ENCODE data around the gene SMCO2.

Gene SMCO2

DNA sequence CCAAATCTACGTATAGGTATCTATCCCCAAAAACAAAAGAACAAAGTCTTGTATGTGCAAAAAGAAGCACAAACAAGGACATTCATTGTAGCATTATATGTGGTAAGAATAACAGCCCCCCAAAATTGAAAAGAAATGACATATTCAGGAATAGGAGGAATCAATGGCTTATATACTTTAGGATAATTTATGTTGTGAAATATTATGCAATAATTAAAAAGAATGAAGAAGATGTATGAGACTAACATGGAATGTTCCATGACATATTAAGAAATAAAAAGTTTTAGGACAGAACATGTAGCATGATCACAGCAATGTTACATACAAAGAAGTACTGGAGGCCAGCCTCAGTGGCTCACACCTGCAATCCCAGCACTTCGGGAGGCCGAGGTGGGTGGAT, 9.1 kb downstream of the SMCO2 start:
- no peak for DNase-seq (ENCODE audit: low spot score)

DNA sequence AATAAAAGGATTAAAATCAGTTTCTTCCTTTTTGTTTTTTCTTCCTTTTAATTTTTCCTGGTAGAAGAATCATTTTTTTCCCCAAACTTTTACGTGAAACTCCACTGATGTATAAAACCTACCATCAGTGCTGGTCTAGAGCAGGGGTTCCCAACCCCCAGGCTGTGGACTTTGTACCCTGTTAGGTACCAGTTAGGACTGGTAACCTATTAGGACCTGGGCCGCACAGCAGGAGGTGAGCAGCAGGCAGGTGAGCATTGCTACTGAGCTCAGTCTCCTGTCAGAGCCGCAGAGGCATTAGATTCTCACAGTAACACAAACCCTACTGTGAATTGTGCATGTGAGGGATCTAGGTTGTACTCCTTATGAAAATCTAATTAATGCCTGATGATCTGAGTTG, 10.1 kb downstream of the SMCO2 start:
- DNase-seq (ENCODE audit: low spot score): no peak

DNA sequence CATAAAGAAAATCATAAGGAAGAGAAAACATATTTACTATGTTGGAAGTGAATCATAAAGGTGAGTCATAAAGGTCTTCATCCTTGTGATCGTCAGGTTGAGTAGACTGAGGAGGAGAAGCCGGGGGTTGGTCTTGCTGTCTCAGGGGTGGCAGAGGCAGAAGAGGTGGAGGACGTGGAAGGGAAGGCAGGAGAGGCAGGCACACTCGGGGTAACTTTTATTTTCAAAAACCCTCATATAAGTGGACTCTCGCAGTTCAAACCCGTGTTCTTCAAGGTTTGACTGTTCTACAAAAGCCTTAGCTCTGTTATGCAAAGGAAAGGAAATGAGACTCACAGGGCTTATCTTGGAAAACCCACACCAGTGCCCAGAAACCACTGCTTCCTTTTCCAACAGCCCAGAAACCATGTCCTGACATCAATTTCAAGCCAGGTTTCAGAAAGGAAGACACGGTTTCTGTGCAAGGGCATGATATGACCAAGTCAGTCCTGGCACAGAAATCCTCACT, 14.0 kb downstream of the SMCO2 start:
- no peak for DNase-seq (ENCODE audit: low spot score)

DNA sequence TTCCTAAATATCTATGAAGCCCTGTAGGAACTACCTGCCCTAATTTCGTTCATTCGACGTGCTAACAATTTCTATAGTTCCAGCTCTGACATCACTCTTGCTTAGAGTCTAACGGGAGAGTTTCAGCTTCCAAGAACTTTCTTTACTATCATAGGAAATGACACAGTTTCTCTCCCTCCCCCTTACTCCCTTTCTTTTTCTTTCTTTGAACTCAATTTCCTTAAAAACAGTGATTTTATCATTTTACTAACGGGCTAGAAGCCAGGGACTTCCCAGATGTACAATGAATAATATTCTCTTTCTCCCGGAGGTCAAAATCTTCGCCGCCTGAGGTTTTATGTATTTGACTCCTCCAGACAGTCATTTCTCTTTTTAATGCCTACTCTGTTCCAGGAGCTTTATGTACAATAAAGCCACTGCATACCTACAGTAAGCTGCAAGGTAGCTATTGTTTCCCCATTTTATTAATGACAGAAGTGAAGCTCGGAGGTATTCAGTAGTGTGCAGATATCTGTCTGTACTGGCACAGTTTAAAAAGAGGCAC, 15.7 kb downstream of the SMCO2 start:
- no peak for DNase-seq (ENCODE audit: low spot score)

DNA sequence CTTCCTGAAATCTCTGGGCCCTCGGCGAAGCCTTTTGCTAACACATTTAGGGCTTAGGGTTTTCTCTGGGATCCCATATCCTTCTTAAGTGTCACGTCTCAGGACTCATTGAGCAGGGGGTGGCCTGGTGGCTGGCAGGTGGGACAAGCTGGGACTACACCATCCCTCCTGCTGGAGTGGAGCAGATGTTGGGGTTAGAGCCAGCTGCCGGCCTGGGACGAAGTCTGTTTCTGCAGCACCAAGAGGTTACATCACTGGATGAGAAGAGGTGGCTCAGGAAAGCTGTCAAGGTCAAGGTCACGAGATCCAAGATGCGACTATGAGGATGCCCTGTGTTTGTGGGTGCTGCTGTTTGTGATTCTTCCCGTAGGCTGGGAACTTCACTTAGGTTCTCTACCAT, 16.3 kb downstream of the SMCO2 start:
- no peak for DNase-seq (ENCODE audit: low spot score)

DNA sequence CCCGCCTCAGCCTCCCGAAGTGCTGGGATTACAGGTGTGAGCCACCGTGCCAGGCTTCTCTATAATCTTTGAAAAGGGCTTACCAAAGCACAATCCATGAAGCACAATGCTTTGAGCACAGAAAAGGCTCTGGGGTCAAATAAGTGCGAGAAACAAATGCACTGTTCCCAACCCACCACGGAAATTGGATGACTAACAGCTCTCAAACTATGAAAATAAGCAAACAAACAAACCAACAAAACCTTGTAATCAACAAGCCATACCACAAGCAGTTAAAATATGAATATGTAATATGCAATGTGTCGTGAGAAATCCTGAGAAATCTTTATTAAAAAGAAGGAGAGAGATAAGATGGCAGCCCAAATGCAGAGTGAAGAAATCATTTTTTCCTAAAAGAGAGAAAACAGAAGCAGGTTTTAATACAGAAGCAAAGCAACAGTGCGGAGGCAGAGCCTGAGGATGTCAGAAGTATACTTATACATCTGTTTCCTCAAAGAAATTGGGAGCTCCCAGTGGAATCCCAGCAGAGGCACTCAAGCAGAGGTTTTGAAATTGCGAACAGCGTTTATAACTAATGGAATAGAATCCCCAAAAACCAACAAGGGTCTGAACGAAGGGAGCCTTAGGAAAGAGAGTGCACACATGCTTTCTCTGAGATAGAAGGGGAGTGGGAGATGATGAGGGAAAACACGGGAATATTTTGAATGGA, 17.1 kb downstream of the SMCO2 start:
- DNase-seq (ENCODE audit: low spot score): no peak

DNA sequence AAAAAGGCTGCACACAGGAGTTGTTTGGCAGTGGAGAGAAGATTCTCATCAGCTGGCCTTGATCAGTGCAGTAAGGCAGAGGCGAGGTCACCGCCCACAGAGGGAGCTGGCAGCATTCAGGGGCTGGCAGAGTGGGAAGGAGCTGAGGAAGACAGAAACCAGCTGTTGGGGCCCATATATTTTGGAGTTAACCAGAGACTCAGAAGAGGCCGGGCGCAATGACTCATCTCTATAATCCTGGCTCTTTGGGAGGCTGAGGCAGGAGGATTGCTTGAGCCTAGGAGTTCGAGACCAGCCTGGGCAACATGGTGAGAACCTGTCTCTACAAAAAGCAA, 17.7 kb downstream of the SMCO2 start:
- no peak for DNase-seq (ENCODE audit: low spot score)

DNA sequence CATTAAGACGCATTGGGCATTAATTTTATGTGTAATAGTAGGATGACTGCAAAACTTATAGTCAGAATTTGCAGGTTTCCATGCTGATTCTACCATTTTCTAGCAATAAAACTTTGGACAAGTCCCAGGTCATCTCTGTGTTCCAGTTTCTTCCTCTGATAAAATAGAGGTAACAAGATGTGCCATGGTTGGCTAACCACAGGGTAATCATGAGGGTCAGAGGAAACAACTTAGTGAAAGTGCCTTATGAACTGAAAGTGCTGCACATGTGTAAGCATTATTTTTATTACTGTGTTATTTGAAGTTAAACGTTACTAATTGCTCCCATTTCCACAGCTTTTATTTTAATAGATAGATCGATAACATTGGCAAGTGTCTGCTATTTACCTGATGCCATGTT, 21.1 kb downstream of the SMCO2 start:
- DNase-seq (ENCODE audit: low spot score): no peak

DNA sequence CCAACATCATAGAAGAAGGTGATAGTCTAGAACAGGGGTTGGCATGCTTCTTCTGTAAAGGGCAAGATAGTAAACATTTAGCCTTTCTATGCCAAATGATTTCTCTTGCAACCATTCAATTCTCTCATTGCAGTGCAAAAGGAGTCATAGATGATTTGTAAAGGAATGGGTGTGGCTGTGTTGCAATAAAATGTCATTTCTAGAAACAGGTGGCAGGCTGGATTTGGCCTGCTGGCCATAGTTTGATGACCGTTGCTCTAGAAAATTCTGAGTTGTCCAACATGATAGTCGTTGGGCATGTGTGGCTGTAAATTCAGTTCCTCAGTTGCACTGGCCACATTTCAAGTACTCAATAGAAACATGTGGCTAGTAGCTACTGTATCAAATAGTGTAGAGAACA, 21.7 kb downstream of the SMCO2 start:
- no peak for DNase-seq (ENCODE audit: low spot score)

DNA sequence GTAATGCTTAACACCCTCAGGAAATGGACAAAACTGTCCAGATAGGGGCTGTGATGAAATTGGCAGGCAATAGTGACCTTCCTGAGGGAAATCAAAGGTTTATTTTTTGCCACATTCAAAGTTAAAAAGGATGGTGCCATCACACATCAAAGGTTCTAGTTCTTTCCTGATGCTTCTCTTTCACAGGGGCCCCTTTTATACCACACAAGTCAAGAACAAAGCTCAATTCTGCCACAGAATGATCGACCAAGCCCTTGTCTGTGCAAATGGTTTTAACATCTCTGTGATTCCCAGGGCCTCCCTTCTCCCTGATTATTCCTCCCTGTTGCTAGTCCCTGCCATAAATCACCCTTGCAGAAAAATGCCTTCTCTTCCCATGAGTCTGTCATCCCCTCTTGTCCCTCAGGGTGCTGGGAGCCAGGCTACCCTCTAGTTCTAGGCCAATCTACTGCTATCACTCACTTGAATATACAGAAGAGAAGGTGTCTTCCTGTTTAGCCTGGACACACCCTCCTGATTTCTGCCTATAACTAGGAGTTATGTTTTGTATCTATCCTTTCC, 22.7 kb downstream of the SMCO2 start:
- no peak for DNase-seq (ENCODE audit: low spot score)

DNA sequence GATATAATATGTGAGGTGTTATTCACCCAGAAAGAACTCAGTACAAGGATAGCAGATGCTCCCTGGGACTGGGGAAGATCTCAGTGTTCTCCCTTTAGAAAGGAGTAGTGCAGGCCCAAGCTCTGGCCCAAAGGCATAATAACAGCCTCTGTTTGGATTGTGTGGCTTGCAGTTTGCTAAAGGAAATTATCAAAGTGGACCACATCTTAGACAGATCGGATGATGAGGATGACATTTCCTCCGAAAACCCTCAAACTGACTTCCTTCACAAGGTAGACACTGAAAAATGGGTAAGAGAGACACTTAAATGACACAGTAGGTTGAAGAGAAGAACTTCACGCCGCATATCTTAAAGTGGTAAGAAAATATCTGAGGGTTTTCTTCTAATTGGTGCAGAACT, 26.1 kb downstream of the SMCO2 start:
- DNase-seq (ENCODE audit: low spot score): no peak

DNA sequence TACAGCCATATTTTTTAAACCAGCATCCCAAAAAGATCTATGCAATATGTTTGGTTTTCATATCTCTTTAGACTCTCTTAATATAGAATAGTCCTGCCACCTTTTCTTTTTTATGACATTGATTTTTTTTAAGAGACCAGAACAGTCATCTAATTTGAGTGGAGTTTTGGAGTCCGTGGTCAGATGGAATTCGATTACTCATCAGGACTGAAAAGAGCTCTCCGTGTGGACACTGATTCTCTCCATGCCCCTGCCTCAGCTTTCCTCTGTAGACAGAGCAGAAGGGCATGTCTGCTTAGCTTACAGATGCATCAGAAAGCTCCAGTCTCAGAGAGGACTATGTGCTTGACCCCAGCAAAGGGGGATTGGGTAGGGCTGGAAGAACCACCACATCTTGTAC, 27.8 kb downstream of the SMCO2 start:
- no peak for DNase-seq (ENCODE audit: low spot score)

DNA sequence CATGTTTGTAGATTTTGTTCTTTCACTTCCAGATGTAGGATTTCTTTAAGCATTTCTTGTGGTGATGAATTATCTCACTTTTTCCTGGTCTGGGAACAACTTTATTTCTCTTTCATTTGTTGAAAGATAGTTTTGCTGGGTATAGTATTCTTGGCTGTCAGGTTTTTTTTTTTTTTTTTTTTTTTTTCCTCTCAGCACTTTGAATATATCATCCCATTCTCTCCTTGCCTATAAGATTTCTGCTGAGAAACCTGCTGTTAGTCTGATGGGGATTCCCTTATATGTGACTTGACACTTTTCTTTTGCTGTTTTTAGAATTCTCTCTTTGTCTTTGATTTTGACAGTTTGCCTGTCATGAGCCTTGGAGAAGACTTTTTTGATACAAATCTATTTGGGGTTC, 30.5 kb downstream of the SMCO2 start:
- no peak for DNase-seq (ENCODE audit: low spot score)

DNA sequence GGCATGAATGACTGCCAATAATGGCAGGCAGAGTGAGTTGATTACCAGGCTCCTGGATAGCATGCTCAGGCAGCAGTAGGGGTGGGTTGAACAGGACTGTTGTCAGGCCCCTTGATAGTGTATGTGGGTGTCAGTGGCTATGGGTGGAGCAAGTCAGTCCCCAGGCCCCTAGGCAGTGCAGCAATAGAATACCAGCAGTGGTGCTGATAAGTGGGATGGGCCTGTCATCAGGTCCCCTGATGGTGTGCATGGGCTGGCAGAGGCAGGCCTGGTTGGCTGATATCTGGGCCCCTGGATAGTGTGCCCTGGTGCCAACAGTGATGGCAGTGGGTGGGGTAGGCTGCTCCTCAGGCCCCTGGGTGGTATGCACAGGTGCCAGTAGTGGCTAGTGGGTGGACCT, 32.4 kb downstream of the SMCO2 start:
- no peak for DNase-seq (ENCODE audit: low spot score)

DNA sequence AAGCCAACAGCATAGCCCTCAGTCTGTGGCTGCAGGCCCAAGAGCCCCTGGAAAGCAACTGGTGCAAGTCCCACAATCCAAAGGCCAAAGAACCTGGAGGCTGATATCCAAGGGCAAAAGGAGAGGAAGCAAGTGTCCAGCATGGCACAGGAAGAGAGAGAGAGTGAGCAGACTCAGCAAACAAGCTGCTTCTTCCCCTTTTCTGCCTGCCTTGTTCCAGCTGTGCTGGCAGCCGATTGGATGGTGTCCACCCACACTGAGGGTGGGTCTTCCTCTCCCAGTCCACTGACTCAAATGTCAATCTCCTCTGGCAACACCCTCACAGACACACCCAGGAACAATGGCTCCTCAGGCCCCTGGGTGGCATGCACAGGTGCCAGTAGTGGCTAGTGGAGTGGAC, 33.5 kb downstream of the SMCO2 start:
- no peak for DNase-seq (ENCODE audit: low spot score)

DNA sequence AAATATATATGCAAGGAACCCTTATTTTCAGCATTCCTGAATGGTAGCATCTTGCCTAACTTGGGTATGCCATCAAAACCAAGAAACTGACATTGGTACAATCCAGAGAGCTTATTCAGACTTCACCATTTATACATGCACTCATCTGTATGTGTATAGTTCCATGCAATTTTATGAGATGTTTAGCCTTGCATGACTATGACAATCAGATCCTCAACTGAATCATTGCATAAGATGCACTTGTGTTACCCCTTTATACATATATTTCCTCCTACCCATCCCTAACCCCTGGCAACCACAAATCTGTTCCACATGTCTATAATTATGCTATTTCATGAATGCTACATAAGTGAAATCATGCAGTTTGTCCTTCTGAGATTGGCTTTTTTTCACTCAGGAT, 40.4 kb downstream of the SMCO2 start:
- no peak for DNase-seq (ENCODE audit: low spot score)

DNA sequence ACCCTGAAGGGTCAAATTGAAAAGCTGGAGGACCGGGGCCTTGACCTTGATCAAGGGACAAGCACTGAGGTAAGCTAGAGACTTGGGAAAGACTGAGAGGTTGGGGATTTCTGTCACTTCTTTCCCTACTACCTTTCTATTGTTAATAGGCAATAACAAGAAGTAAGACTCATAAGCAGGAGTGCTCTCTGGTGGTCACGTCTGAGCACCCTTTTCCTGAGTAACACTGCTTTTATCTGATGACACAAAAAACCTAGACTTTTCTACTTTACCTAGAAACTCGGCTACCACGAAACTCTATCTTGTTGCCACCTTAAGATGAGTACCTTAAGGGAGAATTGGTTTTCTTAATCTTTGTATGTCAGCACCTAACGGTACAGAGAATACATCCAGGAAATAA, 41.9 kb downstream of the SMCO2 start:
- no peak for DNase-seq (ENCODE audit: low spot score)

DNA sequence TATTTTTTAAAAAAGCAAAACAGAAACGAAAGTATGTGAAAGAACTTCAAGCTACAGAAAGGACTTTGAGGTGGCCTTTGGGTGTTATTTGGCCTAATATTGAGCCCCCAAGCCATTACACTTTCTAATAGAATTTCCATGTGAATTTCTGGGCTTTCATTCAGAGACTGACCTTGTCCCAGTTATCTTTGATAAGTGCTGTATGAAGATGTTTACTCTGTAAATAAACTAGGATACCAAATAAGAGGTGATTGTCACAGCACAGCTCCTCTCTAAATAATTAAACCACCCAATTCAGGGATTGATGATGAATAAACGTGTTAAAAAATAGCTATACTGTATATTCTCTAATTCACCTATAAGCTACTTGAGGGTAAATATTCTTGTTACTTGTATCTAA, 44.7 kb downstream of the SMCO2 start:
- DNase-seq (ENCODE audit: low spot score): no peak

DNA sequence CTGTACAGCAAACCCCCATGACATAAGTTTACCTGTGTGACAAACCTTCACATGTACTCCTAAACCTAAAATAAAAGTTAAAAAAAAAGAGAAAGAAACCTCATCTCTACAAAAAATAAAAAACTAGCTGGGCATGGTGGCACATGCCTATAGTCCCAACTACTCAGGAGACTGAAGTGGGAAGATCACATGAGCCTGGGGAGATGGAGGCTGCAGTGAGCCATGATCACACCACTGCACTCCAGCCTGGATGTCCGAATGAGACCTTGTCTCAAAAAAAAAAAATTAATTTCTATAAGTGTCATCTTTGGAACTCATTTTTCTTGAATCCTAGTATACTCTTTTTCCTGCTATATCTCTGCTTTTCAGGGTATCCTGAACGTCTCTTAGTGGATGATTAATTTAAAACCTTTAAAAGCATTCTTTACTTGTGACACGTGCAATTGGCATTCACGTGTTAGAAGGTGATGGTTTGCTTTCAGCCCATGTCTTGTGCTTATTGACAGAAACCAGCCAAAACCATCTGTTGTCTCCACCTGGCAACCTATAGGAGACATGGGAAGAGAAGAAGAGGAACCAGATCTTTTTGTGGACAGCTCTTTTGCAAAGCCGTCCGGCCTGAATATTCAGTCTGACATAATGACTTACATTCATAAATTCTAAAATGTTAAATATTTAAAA, 46.9 kb downstream of the SMCO2 start:
- no peak for DNase-seq (ENCODE audit: low spot score)

DNA sequence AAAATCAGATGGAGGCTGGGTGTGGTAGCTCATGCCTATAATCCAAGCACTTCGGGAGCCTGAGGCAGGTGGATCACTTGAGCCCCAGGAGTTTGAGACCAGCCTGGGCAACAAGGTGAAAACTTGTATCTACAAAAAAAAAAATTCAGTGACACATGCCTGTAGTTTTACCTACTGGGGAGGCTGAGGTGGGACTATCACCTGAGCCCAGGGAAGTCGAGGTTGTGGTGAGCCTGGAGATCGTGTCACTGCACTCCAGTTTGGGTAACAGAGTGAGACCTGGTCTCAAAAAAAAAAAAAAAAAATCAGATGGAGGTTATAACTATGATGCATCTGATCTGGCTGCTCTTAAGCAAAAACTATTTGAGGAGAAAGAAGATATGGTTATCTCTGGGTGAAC, 50.9 kb downstream of the SMCO2 start:
- DNase-seq (ENCODE audit: low spot score): no peak

DNA sequence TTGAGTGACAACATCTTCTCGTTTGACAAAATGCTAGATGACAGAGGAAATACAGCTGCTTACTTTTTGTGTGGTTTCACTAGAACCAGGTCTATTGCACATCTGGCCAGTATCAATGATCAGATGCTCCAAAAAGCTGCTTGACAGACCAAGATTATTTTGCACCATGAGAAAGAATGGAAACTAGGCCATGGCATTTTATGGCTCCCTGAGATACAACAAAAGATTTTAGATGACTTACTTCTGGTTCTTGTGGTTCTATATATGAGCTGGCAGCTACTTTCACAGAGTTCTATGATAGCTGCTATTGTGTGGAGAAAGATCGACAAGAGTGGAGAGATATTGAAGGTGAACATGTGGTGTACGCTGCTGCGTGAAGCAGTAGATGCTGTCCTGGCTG, 51.6 kb downstream of the SMCO2 start:
- no peak for DNase-seq (ENCODE audit: low spot score)

DNA sequence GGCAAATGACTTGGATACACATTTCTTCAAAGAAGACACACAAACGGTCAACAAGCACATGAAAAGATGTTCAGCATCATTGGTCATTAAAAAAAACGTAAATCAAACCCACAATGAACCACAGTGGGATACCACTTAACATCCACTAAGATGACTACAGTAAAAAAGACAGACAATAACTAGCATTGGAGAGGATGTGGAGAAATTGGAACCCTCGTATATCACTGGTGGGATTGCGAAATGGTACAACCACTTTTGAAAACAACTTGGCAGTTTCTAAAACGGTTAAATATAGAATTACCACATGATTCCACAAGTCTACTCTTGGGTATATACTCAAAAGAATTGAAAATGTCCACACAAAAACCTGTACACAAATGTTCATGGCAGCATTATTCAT, 52.2 kb downstream of the SMCO2 start:
- DNase-seq (ENCODE audit: low spot score): no peak

DNA sequence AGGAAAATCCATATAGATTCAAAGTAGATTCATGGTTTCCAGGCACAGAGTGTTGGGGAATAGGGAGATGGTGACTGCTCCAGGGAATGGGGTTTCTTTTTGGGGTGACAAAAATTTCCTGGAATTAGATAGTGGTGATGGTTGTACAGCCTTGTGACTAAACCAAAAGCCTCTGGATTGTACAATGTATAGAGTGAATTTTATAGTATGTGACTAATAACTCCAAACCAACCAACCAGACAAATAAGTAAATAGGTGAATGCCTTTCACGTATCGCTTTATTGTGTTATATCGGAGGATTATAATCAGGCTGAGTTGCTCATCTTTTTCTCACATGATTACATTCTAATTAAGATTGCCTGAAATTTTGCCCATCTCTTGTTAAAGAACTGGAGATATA, 52.8 kb downstream of the SMCO2 start:
- DNase-seq (ENCODE audit: low spot score): no peak

DNA sequence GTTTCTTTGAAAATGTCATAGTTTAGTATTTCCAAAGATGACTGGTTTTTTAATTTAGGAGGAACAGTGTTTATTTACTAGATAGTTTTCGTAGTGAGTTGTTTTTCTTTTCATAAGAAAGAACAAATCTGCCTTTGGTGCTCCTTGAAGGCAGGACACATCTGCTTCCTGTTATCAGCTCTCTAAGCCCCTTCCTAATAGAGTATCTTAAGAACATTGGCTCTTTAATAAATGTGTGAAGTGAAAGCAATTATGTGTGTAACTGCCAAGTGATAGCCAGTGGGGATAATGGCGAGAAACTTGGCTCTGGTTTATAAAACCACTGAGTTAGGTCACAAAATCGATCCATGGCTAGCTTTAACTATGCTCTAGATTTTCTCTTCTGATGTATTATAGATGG, 54.0 kb downstream of the SMCO2 start:
- DNase-seq (ENCODE audit: low spot score): no peak

Measured in CD4-positive, alpha-beta T cell treated with Interleukin-2 at 100 ng/mL for 4 hours (primary cell).